Measurements from ENCODE around the gene TLDC2. TPM values are rescaled to one million over a fixed set of nuclear protein-coding genes. Genes with fewer than 3 reads are reported as not detected.
A peak's percentile ranks its signal among the peaks of the same experiment; 100 is the strongest.

The TLDC2 gene
- total RNA-seq, 2 experiments from 2014 or later = not detected

- Mint-ChIP-seq H3K4me1 (peaks cover 10% of the 10 kb centered on the region), H3K36me3 (no peaks in the 10 kb centered on the region), H3K4me3 (no peak overlapping the region), H3K27me3 (peaks cover under 1% of the 10 kb centered on the region), H3K27ac (no peak overlapping the region), H3K9me3 (ENCODE audit: low read depth) (no peaks in the 10 kb centered on the region)
- ATAC-seq (no peak), DNase-seq (no peak)
- CTCF ChIA-PET = interaction anchor here (1.4 to 2.7 kb wide), 8 partner anchors 9 to 110 kb away, joined by 3 to 17 read pairs (median 5); partner anchors contain the start of gene DSN1
Observed at GRCh38 chr20:36855241-36855657, 20.7 kb upstream of the TLDC2 start.

GRCh38 chr20:36856195-36856594 is 19.7 kb upstream of the TLDC2 start:
- Mint-ChIP-seq H3K27me3 (peaks cover 4% of the 10 kb centered on the region), H3K36me3 (no peaks in the 10 kb centered on the region), H3K9me3 (ENCODE audit: low read depth) (no peaks in the 10 kb centered on the region), H3K4me3 (no peak overlapping the region), H3K27ac (no peak overlapping the region), H3K4me1 (peaks cover 10% of the 10 kb centered on the region)
- ATAC-seq (no peak), DNase-seq (no peak)
- CTCF ChIA-PET = interaction anchor here (1.0 to 2.7 kb wide), 8 partner anchors 8 to 111 kb away, joined by 3 to 17 read pairs (median 5); a partner anchor contains a TSS

GRCh38 chr20:36856691-36857635 is 19.0 kb upstream of the TLDC2 start:
- CTCF ChIA-PET = interaction anchor here (1.0 to 2.7 kb wide), 6 partner anchors 14 to 112 kb away, joined by 3 to 17 read pairs (median 4); no protein-coding TSS in a partner anchor
- Mint-ChIP-seq H3K4me3 (no peak overlapping the region), H3K27me3 (peaks cover 10% of the 10 kb centered on the region), H3K36me3 (no peaks in the 10 kb centered on the region), H3K27ac (peak overlapping the region; percentile 13), H3K9me3 (ENCODE audit: low read depth) (no peaks in the 10 kb centered on the region), H3K4me1 (peaks cover 10% of the 10 kb centered on the region)
- DNase-seq = peak; percentile 63
- peak; percentile 77 for ATAC-seq

GRCh38 chr20:36859282-36859555 is 16.7 kb upstream of the TLDC2 start:
- H3K9me3 Mint-ChIP-seq (ENCODE audit: low read depth) = no peaks in the 10 kb centered on the region
- DNase-seq (no peak), ATAC-seq (no peak)
- no peaks in the 10 kb centered on the region for H3K36me3 Mint-ChIP-seq
- no peak overlapping the region for H3K27ac Mint-ChIP-seq
- peaks cover 11% of the 10 kb centered on the region for H3K27me3 Mint-ChIP-seq
- no peak overlapping the region for H3K4me3 Mint-ChIP-seq
- CTCF ChIA-PET = interaction anchor here (1.0 to 2.2 kb wide), 2 partner anchors 23 to 51 kb away, joined by 6 to 9 read pairs; no protein-coding TSS in a partner anchor
- peaks cover 11% of the 10 kb centered on the region for H3K4me1 Mint-ChIP-seq

DNA sequence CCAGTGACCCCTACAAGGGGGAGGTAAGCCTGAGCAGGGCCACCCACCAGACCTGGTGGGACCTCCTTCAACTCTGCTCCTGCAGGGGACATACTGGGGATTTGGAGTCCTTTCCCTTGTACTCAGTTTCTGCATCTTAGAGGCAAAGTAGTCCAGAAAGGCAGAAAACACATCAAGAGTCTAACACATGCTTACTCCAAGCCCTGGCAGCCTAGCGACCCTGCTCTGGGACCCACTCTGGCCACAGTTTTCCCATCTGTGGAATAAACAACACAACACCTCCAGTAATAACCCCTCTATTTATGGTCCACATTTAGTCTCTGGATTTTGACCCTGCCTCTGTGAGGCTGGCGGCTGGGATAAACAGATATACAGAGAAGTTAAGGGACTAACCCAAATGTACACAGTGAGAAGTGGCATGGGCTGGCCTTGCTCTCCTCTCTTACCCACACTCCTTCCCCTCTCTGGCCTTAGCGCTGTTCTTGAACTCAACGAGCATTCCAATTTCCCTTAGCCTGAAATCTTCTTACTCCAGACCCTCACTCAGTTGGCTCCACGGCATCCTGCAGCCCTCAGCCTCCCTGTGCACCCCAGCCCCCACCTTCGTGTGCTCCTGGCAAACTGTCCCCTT is 16.1 kb upstream of the TLDC2 start:
- CTCF ChIA-PET = interaction anchor here (1.0 to 2.2 kb wide), 2 partner anchors 23 to 51 kb away, joined by 6 to 9 read pairs; no protein-coding TSS in a partner anchor
- Mint-ChIP-seq H3K9me3 (ENCODE audit: low read depth) (no peaks in the 10 kb centered on the region), H3K36me3 (no peaks in the 10 kb centered on the region), H3K4me1 (peaks cover 15% of the 10 kb centered on the region), H3K27me3 (peaks cover 14% of the 10 kb centered on the region), H3K27ac (no peak overlapping the region), H3K4me3 (no peak overlapping the region)
- ATAC-seq (no peak), DNase-seq (no peak)

GRCh38 chr20:36860339-36860738 is 15.6 kb upstream of the TLDC2 start:
- H3K4me3 Mint-ChIP-seq = no peak overlapping the region
- DNase-seq (no peak), ATAC-seq (no peak)
- H3K36me3 Mint-ChIP-seq = no peaks in the 10 kb centered on the region
- CTCF ChIA-PET = interaction anchor here (0.6 to 2.2 kb wide), 4 partner anchors 19 to 152 kb away, joined by 3 to 9 read pairs (median 6); no protein-coding TSS in a partner anchor
- no peaks in the 10 kb centered on the region for H3K9me3 Mint-ChIP-seq (ENCODE audit: low read depth)
- peaks cover 16% of the 10 kb centered on the region for H3K4me1 Mint-ChIP-seq
- H3K27me3 Mint-ChIP-seq = peaks cover 18% of the 10 kb centered on the region
- H3K27ac Mint-ChIP-seq = no peak overlapping the region

DNA sequence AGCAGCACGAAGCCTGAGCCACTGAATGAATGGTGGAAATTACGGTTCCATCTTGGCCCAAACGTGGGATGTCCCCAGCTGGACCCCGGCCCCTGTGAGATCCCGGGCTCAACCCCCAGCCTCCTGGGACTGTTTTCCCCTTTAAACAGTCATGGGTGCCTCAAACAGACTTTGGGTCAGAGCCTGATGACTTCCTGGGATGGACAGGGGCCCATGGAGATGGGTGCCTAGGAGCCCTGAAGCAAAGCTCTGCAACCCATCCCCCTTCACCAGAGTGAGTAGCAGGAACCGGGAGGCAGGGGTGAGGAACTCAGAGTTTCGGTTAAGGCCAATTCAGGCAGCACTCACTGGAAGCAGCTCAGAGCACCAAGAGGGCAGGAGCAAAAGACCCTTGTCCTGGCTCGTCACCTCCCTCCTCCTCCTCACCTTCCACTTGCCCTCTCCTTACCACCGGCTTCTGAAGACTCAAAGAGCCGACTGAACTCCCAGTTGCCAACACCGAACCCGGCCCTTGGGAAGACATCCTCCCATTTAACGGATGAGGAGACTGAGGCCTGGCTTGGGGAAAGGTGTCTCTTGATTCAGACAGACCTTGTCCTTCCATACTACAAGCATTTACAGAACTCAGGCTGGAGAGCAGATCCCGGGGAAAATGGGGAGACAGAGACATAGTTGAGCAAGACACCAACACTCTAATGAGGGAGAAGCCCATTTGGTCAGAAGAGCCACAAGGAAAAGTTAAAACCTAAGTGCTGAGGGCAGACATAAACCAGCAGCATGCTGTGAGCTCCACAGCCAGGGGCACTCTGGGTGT is 14.9 kb upstream of the TLDC2 start:
- Mint-ChIP-seq H3K4me3 (no peak overlapping the region), H3K27ac (no peak overlapping the region), H3K36me3 (no peaks in the 10 kb centered on the region), H3K9me3 (ENCODE audit: low read depth) (no peaks in the 10 kb centered on the region), H3K4me1 (peaks cover 16% of the 10 kb centered on the region), H3K27me3 (peaks cover 23% of the 10 kb centered on the region)
- ATAC-seq (no peak), DNase-seq (no peak)
- CTCF ChIA-PET = interaction anchor here (0.6 to 2.2 kb wide), 5 partner anchors 19 to 153 kb away, joined by 3 to 9 read pairs (median 4); no protein-coding TSS in a partner anchor

- DNase-seq = no peak
- no peaks in the 10 kb centered on the region for H3K36me3 Mint-ChIP-seq
- H3K27ac Mint-ChIP-seq = no peak overlapping the region
- no peak overlapping the region for H3K4me3 Mint-ChIP-seq
- no peaks in the 10 kb centered on the region for H3K9me3 Mint-ChIP-seq (ENCODE audit: low read depth)
- CTCF ChIA-PET = interaction anchor here (1.0 to 1.5 kb wide), 4 partner anchors 20 to 69 kb away, joined by 3 to 7 read pairs (median 4); no protein-coding TSS in a partner anchor
- ATAC-seq = no peak
- peaks cover 14% of the 10 kb centered on the region for H3K4me1 Mint-ChIP-seq
- peaks cover 25% of the 10 kb centered on the region for H3K27me3 Mint-ChIP-seq
Observed at GRCh38 chr20:36861625-36861874, 14.4 kb upstream of the TLDC2 start.

DNA sequence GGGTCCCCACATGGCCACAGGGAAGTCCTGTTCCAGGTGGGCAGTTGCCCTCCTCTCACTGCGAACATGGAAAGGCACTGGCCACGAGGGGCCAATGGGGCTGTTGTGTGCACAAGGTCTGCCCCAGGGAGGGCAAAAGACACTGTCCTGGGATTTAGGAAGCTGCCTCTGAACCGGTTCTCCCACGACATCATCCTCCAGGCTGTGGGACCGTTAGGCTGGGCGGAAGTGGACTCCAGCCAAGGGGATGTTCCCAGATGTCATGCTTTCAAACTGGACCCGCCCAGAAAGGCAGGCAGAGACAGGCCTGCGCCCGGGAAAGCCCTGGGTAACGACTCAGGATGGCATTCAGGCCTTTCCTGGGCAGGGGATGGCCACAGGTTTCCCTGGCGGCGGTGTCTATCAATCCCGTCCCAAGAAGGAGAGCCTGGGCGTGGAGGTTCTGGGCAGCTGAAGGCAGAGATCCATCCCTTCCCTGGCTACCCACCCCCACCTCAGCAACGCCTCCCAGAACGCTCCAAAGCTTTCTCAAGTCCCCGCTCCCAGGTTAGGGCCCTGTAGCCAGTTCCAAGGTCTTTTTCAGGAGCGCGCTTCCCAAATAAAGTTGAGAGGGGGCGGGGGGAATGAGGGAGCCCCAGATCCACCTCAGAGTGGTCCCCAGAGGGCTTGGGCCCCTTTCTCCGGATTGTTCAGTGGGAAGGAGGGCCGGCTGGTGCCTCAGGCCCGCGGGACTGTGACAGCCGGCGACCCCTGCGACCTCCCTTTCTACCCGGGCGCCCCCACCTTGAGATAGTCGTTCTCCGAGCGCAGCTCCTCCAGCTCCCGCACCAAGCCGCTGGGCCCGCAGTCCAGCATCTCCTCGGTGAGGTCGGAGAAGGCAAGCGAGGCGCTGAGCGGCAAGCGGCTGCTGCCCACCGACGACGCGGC is 13.8 kb upstream of the TLDC2 start:
- no peaks in the 10 kb centered on the region for H3K9me3 Mint-ChIP-seq (ENCODE audit: low read depth)
- no peaks in the 10 kb centered on the region for H3K36me3 Mint-ChIP-seq
- H3K27me3 Mint-ChIP-seq = peaks cover 25% of the 10 kb centered on the region
- no peak overlapping the region for H3K4me3 Mint-ChIP-seq
- ATAC-seq = no peak
- DNase-seq = no peak
- CTCF ChIA-PET = interaction anchor here (1.3 to 3.2 kb wide), 8 partner anchors 20 to 309 kb away, joined by 3 to 17 read pairs (median 6); no protein-coding TSS in a partner anchor
- H3K27ac Mint-ChIP-seq = no peak overlapping the region
- H3K4me1 Mint-ChIP-seq = peaks cover 8% of the 10 kb centered on the region

DNA sequence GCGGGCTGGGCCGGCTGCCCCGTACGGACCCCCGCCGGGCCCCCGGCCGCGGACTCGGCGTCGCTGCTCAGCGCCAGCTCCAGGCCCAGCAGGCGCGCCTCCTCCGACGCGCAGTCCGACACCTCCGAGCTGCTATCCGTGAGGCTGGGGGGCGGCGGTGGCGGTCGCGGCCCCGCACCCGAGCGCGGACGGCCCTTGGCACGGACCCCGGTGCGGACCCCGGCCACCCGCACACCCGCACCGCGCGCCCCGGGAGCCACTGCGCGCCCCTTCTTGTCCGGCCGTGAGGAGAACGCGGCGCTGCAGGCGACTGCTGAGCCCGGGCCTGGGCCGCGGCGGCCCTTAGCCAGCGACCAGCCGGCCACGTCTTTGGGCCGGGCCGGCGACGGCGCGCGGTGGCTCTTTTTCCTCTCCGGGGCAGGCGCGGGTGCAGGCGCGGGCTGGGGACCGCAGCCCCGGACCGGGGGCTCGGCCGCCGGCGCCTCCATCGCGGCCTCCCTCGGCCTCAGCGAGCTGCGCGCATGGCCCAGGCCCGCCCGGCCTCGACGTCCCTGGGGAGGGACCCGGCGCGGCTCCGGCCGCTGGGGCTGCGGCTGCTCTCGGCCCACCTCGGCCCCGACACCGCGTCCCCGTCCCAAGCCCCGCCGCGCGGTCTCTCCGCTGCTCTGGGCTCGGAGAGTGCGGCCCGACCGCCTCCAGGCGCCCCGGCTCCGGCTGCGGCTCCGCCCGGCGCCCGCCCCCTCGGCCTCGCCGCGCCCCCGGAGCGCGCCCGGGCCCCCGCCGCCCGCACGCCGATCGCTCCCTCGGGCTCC is 12.9 kb upstream of the TLDC2 start:
- peaks cover 6% of the 10 kb centered on the region for H3K4me1 Mint-ChIP-seq
- ATAC-seq (peak; percentile 65), DNase-seq (no peak)
- H3K4me3 Mint-ChIP-seq = no peak overlapping the region
- CTCF ChIA-PET = interaction anchor here (0.6 to 3.2 kb wide), 28 partner anchors 8 to 310 kb away, joined by 3 to 19 read pairs (median 4); partner anchors contain the start of genes DSN1 and NDRG3
- H3K27me3 Mint-ChIP-seq = peaks cover 25% of the 10 kb centered on the region
- no peaks in the 10 kb centered on the region for H3K9me3 Mint-ChIP-seq (ENCODE audit: low read depth)
- no peak overlapping the region for H3K27ac Mint-ChIP-seq
- no peaks in the 10 kb centered on the region for H3K36me3 Mint-ChIP-seq

DNA sequence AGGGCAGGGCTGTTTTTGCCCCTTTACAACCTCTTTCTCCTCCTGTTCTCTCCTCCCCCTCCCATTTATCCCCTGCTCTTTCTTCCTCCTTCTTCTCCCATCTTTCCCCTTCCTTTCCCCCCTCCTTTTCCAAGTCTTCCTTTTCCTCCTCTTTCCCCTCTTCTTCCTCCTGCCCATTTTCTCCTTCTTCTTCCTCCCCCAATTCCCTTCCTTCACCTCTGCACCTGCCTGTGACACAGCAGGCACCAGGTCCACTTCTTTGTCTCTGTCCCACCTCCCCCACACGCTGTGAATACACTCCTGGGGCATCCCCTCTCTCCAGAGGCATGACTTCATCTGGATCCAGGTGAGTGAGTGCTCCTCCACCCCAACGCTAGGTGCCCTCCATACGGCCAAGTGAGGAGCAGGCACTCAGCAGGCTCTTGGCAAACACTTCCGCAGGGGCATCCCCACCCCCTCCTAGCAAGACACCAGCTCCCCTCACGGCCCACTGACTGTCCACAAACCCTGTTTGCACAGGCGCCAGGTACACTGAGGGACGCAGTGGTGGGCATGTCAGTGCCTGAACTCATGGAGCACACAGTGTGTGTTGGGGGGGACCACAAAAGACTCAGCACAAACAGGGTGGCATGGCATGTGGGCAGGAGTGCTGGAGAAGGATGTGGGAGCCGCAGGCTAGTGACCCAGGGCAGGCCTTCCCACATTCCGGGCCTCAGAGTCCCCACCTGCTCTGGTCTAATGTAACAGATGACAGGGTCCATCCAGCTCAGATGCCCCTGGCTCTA is 10.7 kb upstream of the TLDC2 start:
- Mint-ChIP-seq H3K36me3 (no peaks in the 10 kb centered on the region), H3K27ac (no peak overlapping the region), H3K4me1 (peaks cover 6% of the 10 kb centered on the region), H3K27me3 (peaks cover 24% of the 10 kb centered on the region), H3K9me3 (ENCODE audit: low read depth) (no peaks in the 10 kb centered on the region), H3K4me3 (peak overlapping the region; percentile 70)
- CTCF ChIA-PET = interaction anchor here (0.8 to 3.2 kb wide), 4 partner anchors 16 to 110 kb away, joined by 3 to 17 read pairs (median 10); no protein-coding TSS in a partner anchor
- no peak for DNase-seq
- ATAC-seq = no peak

All from activated CD8-positive, alpha-beta memory T cell treated with anti-CD3 and anti-CD28 coated beads, Interleukin-2, amount 10 ng/mL, durations not matched to agents 7 days and 5 days (primary cell).